HFF-Myc (cell line): ENCODE data around the gene SCAPER.

ENCODE experiments used
- DNase-seq: peaks from one replicate; pipeline ENCODE4 v3.0.0-alpha.2; 2011; ENCODE audit warnings: low read depth; ENCODE audit errors: extremely low read depth
- H3K4me3 ChIP-seq: replicated peaks from 2 replicates; pipeline ENCODE4 v1.5.1; 2011; ENCODE audit warnings: low read depth, mild to moderate bottlenecking, control low read depth, low read length
- CTCF ChIP-seq: IDR thresholded peaks from 2 replicates; pipeline ENCODE4 v1.5.1; 2012; ENCODE audit warnings: mild to moderate bottlenecking, low read depth, low read length, control low read depth; ENCODE audit errors: missing control alignments

Gene SCAPER

GRCh38 chr15:76327191-76328105, 577.7 kb downstream of the SCAPER start:
- no peak overlapping the region for H3K4me3 ChIP-seq
- no peak for TF ChIP-seq CTCF
- DNase-seq, result no peak

GRCh38 chr15:76325704-76326103, 579.4 kb downstream of the SCAPER start:
- DNase-seq, result no peak
- TF ChIP-seq CTCF, result no peak

GRCh38 chr15:76324066-76324465, 581.1 kb downstream of the SCAPER start:
- no peak overlapping the region for H3K4me3 ChIP-seq
- DNase-seq, result no peak
- no peak for TF ChIP-seq CTCF

More at GRCh38 chr15:76325704-76326103, 579.4 kb downstream of the SCAPER start:
- H3K4me3 ChIP-seq, result no peak overlapping the region

GRCh38 chr15:76321602-76322001, 583.5 kb downstream of the SCAPER start:
- no peak for TF ChIP-seq CTCF
- no peak overlapping the region for H3K4me3 ChIP-seq
- no peak for DNase-seq

- no peak for TF ChIP-seq CTCF
- DNase-seq, result no peak
- no peak overlapping the region for H3K4me3 ChIP-seq
Measured at GRCh38 chr15:76321171-76321570, 584.0 kb downstream of the SCAPER start.

GRCh38 chr15:76320012-76320411, 585.1 kb downstream of the SCAPER start:
- H3K4me3 ChIP-seq, result no peak overlapping the region
- no peak for TF ChIP-seq CTCF
- DNase-seq, result no peak
